GM12873 (cell line): Measurements from ENCODE around the gene GPN2.

Experiments used
- TF ChIP-seq, protein P1 (sequence below): IDR thresholded peaks from 2 replicates; pipeline ENCODE4 v1.5.1; 2012; ENCODE audit warnings: low read depth, mild to moderate bottlenecking, moderate library complexity, low read length, control low read depth; ENCODE audit not compliant: insufficient read depth; ENCODE audit errors: missing control alignments

GPN2 gene

DNA sequence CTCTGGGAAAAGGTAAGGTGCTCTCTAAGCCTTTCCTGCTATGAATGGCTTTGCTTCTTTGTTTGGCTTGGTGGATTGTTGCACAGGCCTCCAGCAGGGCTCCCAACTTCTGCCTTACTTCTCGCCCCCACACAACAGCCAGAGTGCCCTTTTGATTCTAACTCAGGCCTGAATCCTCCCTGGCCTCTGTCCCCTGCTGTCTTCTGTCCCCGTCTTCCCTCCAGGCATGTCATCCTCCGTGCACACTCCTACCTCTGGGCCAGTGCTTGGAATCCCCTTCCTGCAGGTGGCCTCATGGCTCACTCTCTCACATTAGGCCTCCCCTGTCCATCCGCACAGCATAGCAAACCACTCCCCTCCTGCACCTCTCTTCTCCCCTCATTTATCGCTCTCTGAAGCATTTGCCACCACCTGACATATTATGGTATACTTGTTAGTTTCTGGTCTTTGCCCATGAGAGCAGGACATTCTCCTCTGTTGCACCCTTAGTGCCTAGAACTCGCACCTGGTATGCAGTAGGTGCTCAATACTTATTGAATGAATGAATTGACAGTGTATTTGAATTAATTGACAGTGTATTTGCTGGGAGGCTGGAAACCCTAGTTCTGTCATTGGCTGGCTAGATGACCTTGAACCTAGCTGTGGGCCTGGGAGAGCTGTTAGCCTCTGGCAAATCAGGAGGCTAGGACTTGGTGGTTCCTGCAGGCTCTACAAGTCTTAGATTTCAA lies 60.7 kb downstream of the GPN2 start:
- TF ChIP-seq, protein P1, sequence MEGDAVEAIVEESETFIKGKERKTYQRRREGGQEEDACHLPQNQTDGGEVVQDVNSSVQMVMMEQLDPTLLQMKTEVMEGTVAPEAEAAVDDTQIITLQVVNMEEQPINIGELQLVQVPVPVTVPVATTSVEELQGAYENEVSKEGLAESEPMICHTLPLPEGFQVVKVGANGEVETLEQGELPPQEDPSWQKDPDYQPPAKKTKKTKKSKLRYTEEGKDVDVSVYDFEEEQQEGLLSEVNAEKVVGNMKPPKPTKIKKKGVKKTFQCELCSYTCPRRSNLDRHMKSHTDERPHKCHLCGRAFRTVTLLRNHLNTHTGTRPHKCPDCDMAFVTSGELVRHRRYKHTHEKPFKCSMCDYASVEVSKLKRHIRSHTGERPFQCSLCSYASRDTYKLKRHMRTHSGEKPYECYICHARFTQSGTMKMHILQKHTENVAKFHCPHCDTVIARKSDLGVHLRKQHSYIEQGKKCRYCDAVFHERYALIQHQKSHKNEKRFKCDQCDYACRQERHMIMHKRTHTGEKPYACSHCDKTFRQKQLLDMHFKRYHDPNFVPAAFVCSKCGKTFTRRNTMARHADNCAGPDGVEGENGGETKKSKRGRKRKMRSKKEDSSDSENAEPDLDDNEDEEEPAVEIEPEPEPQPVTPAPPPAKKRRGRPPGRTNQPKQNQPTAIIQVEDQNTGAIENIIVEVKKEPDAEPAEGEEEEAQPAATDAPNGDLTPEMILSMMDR, result no peak

DNA sequence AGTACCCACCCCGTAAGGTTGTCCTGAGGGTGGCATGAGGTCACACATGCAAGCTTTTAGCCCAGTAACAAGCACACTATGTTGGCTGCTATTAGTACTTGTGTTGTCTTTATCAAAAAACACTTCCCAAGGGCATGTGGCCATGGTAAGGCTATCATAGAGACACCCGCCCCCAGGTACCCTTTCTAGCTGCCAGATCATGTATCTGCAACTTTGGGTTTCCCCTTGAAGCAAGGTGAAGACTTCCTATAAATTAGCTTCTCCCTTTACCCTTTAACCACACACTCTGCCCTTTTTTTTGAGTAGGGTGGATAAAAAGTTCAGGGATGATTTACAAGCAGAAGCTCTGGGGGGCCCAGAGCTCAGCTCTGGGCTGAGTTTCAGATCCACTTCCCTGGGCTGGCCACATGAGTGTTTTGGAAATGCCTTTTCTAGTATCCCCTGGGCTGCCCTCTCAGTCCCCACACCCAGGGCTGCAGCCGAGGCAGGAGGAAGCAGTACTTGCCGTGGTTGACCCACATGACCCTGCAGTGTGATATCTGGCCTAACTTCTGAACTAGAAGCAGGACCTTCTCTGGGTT lies 61.6 kb downstream of the GPN2 start:
- TF ChIP-seq, protein P1, result no peak

DNA sequence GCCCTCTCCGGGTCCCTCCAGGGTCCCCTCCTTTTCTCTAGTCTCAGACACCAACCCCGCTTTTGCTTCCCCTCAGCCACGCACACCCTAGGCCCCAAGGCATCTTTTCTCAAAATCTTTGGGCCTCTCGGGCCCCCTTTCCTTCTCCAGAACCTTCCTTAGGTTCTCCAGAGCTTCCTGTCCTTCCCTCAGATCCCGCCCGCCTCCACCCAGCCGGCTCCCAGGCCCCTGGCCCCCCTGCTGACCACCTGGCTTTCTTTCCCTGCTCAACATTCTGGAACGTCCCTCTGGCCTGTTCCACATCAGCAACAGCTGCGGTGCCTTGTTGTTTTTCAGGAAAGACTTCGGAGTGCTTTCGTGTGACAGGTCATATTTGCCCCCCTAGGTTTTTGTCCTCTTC lies 62.4 kb downstream of the GPN2 start:
- TF ChIP-seq, protein P1, result no peak

DNA sequence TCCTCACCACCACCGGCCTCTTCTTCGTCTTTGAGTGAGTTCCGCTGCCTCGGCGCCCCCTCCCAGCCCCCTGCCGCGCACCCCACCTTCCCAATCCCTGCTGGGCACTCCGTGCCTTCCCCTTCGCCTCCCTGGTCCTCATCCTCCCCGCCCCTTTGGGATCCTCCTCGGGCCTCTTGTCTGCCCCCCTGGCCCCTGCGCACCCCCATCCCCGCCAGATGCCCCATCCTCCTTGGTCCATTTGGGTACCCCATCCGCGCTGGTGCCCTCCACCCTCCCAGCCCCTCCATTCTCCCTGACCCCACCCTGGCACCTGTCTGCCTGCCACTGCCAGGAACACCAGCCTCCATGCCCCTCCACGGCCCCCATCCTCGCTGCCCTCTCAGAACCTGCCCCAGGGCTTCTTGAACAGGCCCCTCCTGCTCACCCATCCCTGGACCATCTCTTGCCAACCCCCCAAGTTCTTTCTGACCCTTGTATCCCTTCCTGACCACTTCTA lies 62.9 kb downstream of the GPN2 start:
- TF ChIP-seq, protein P1, result no peak

DNA sequence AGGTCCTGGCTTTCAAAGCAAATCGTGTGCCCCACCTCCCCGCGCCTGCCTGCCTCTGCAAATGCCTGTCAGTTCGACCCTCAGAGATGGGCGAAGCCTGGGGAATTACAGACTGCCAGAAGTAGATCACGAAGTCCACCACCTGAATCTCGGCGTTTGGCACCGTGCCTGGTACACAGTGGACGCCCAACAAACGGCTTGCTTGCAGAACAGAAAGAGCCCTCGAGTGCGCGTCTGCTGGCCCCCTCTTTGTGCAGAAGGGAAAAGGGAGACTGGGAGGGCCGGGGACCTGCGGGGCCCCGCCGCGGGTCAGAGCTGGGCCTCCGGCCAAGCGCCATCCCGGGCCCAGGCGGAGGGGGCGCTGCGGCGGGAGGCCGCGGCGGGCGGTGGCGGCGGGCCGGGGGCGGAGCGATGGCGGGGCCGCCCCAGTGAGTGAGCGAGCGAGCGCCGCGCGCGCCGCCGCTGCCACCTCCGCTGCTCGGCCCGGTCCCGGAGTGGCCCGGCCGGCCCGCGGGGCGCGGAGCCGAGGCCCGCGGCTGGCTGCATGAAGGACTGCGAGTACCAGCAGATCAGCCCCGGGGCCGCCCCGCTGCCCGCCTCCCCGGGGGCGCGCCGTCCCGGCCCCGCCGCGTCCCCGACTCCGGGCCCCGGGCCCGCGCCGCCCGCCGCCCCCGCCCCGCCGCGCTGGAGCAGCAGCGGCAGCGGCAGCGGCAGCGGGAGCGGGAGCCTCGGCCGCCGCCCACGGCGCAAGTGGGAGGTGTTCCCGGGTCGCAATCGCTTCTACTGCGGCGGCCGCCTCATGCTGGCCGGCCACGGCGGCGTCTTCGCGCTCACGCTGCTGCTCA lies 63.6 kb downstream of the GPN2 start, which contains the start of gene ZDHHC18:
TSS of gene ZDHHC18 (plus strand) at position 428 of the 845 bp plus-strand sequence. CDS start at position 545, 117 bp downstream.
- TF ChIP-seq, protein P1, result peak; percentile 56
